HepG2 (cell line): ENCODE measurements around the gene CASKIN1. TPM values are rescaled to one million over a fixed set of nuclear protein-coding genes. Genes with fewer than 3 reads are reported as not detected.

Source experiments
- KLF11 ChIP-seq: IDR thresholded peaks from 2 replicates; pipeline ENCODE4 v1.6.1; 2016; ENCODE audit warnings: missing compliant biosample characterization
- REPIN1 ChIP-seq: sonication (generic); formaldehyde crosslinking; IDR thresholded peaks from 2 replicates; pipeline ENCODE4 v1.8.0; 2022; ENCODE audit warnings: missing genetic modification reagents, low read depth, mild to moderate bottlenecking, borderline replicate concordance
- RNF219 ChIP-seq: sonication (generic); formaldehyde crosslinking; IDR thresholded peaks from 2 replicates; pipeline ENCODE4 v1.5.0; 2020; ENCODE audit warnings: mild to moderate bottlenecking, missing genetic modification reagents
- SIN3A ChIP-seq: IDR thresholded peaks from 2 replicates; pipeline ENCODE4 v1.6.1; 2011; ENCODE audit warnings: low read depth, mild to moderate bottlenecking, control low read depth, low read length, borderline replicate concordance
- SKI ChIP-seq: fragments of 450-650 bp; IDR thresholded peaks from one replicate; pipeline ENCODE4 v1.6.1; 2018; ENCODE audit warnings: mild to moderate bottlenecking; ENCODE audit not compliant: partially characterized antibody
- SMARCC2 ChIP-seq: fragments of 450-650 bp; IDR thresholded peaks from 2 replicates; pipeline ENCODE4 v1.6.1; 2017; ENCODE audit warnings: antibody characterized with exemption, mild to moderate bottlenecking
- ZC3H4 ChIP-seq: sonication (generic); formaldehyde crosslinking; IDR thresholded peaks from 2 replicates; pipeline ENCODE4 v1.4.0; 2020; ENCODE audit warnings: missing genetic modification reagents, borderline replicate concordance
- ZNF251 ChIP-seq: sonication (generic); formaldehyde crosslinking; IDR thresholded peaks from 2 replicates; pipeline ENCODE4 v1.9.0; 2021; ENCODE audit warnings: mild to moderate bottlenecking, missing genetic modification reagents
- ZNF432 ChIP-seq: sonication (generic); formaldehyde crosslinking; IDR thresholded peaks from 2 replicates; pipeline ENCODE4 v1.5.0; 2020; ENCODE audit warnings: missing genetic modification reagents, mild to moderate bottlenecking, borderline replicate concordance
- ZNF468 ChIP-seq: sonication (generic); formaldehyde crosslinking; IDR thresholded peaks from 2 replicates; pipeline ENCODE4 v1.8.0; 2022; ENCODE audit warnings: mild to moderate bottlenecking, moderate library complexity, missing genetic modification reagents
- polyA plus RNA-seq, 8 experiments: library from polyadenylated mRNA; depleted of rRNA in 3 of 8; stranded (reverse) in 7 of 8; unstranded in 1 of 8; fragments of >200 nt; fragmentation: Illumina TruSeq in 4 of 8; extraction: Trizol in 4 of 8; gene quantifications; 2 replicates each; pipeline versions ENCODE4 v1.2.1 to v1.2.3, GENCODE V29; 2011 to 2016; ENCODE audit warnings: low read depth in 4 of 8, missing spikeins in 1 of 8, mixed read lengths in 1 of 8; ENCODE audit not compliant: insufficient read depth in 1 of 8
- total RNA-seq, 5 experiments: library from RNA; depleted of rRNA; stranded (reverse); fragments of >200 nt; fragmentation: Illumina TruSeq; extraction: Trizol; gene quantifications; 2 replicates each; pipeline ENCODE4 v1.2.3, GENCODE V29; 2016; ENCODE audit warnings: low read depth in 1 of 5
- TF ChIP-seq, protein P1 (sequence below): fragments of 450-650 bp; IDR thresholded peaks from 2 replicates; pipeline ENCODE4 v1.6.1; 2017; ENCODE audit warnings: mild to moderate bottlenecking
- TF ChIP-seq, protein P2 (sequence below), 2 experiments: fragments of 450-650 bp in 1 of 2; sonication (generic) in 1 of 2; formaldehyde crosslinking in 1 of 2; IDR thresholded peaks; 2 replicates each; pipeline versions ENCODE4 v1.6.1 to v1.8.0; 2016 to 2022; ENCODE audit warnings: antibody characterized with exemption in 1 of 2, mild to moderate bottlenecking in 1 of 2, missing genetic modification reagents in 1 of 2
- TF ChIP-seq, protein P3 (sequence below): sonication (generic); formaldehyde crosslinking; IDR thresholded peaks from 2 replicates; pipeline ENCODE4 v1.5.1; 2020; ENCODE audit warnings: missing genetic modification reagents, mild to moderate bottlenecking, borderline replicate concordance

Gene CASKIN1
- total and polyA plus RNA-seq, 2 of the 13 experiments (the other 11 are each of a cell fraction or from before 2014, with no cell fraction given), result 1.2 to 2.2 TPM

GRCh38 chr16:2163211-2163881, 33.1 kb downstream of the CASKIN1 start (continued):
- TF ChIP-seq ZNF432, result no peak
- no peak for TF ChIP-seq SIN3A
- TF ChIP-seq, protein P1, sequence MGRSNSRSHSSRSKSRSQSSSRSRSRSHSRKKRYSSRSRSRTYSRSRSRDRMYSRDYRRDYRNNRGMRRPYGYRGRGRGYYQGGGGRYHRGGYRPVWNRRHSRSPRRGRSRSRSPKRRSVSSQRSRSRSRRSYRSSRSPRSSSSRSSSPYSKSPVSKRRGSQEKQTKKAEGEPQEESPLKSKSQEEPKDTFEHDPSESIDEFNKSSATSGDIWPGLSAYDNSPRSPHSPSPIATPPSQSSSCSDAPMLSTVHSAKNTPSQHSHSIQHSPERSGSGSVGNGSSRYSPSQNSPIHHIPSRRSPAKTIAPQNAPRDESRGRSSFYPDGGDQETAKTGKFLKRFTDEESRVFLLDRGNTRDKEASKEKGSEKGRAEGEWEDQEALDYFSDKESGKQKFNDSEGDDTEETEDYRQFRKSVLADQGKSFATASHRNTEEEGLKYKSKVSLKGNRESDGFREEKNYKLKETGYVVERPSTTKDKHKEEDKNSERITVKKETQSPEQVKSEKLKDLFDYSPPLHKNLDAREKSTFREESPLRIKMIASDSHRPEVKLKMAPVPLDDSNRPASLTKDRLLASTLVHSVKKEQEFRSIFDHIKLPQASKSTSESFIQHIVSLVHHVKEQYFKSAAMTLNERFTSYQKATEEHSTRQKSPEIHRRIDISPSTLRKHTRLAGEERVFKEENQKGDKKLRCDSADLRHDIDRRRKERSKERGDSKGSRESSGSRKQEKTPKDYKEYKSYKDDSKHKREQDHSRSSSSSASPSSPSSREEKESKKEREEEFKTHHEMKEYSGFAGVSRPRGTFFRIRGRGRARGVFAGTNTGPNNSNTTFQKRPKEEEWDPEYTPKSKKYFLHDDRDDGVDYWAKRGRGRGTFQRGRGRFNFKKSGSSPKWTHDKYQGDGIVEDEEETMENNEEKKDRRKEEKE, result no peak
- no peak for TF ChIP-seq SMARCC2
- no peak for TF ChIP-seq KLF11
- no peak for TF ChIP-seq ZNF468 (CRISPR knock-in tag)
- TF ChIP-seq RNF219 (CRISPR knock-in tag), result no peak
- no peak for TF ChIP-seq ZNF251 (CRISPR knock-in tag)
- peak; percentile 34; the same call in 1 of the 2 replicates for TF ChIP-seq REPIN1 (CRISPR knock-in tag)
- TF ChIP-seq, protein P2, sequence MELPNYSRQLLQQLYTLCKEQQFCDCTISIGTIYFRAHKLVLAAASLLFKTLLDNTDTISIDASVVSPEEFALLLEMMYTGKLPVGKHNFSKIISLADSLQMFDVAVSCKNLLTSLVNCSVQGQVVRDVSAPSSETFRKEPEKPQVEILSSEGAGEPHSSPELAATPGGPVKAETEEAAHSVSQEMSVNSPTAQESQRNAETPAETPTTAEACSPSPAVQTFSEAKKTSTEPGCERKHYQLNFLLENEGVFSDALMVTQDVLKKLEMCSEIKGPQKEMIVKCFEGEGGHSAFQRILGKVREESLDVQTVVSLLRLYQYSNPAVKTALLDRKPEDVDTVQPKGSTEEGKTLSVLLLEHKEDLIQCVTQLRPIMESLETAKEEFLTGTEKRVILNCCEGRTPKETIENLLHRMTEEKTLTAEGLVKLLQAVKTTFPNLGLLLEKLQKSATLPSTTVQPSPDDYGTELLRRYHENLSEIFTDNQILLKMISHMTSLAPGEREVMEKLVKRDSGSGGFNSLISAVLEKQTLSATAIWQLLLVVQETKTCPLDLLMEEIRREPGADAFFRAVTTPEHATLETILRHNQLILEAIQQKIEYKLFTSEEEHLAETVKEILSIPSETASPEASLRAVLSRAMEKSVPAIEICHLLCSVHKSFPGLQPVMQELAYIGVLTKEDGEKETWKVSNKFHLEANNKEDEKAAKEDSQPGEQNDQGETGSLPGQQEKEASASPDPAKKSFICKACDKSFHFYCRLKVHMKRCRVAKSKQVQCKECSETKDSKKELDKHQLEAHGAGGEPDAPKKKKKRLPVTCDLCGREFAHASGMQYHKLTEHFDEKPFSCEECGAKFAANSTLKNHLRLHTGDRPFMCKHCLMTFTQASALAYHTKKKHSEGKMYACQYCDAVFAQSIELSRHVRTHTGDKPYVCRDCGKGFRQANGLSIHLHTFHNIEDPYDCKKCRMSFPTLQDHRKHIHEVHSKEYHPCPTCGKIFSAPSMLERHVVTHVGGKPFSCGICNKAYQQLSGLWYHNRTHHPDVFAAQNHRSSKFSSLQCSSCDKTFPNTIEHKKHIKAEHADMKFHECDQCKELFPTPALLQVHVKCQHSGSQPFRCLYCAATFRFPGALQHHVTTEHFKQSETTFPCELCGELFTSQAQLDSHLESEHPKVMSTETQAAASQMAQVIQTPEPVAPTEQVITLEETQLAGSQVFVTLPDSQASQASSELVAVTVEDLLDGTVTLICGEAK (IDR thresholded peaks at IDR 0.05), result no peak
- TF ChIP-seq, protein P2 (CRISPR knock-in tag; IDR thresholded peaks at IDR 0.05), result peak; percentile 16; the same call in 1 of the 2 replicates
- TF ChIP-seq ZC3H4 (CRISPR knock-in tag), result no peak
- TF ChIP-seq SKI, result no peak
- TF ChIP-seq, protein P3, sequence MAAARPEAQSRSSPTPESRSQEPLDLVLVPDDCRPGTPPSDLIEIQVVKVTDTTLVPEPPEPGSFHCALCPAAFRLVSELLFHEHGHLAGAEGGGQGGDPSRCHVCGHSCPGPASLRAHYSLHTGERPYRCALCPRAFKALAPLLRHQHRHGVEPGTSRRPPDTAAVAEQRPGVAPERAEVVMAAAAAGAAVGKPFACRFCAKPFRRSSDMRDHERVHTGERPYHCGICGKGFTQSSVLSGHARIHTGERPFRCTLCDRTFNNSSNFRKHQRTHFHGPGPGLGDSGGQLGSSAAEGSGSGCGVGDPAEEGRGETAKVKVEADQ (CRISPR knock-in tag), result no peak
